Measurements from ENCODE around the gene MRLN.
"Not testable (repeated sequence)": the region's sequence is repeated elsewhere in the genome, so short reads cannot be mapped to it uniquely, and the experiment has no call there.

The MRLN gene

GRCh38 chr10:59753267-59753666 lies at the start of gene MRLN:
Gene MRLN (minus strand): TSS chr10:59753455.
- DNase-seq (ENCODE audit: low read depth in 3 of 3), result no peak

GRCh38 chr10:59801171-59801570 lies 47.9 kb upstream of the MRLN start:
- DNase-seq (ENCODE audit: low read depth in 3 of 3), result no peak

- DNase-seq (ENCODE audit: low read depth in 3 of 3), result no peak
These were observed 46.2 kb upstream of the MRLN start for GRCh38 chr10:59799421-59799820.

- DNase-seq (ENCODE audit: low read depth in 3 of 3), result no peak
These were observed 40.7 kb upstream of the MRLN start for GRCh38 chr10:59793919-59794318.

GRCh38 chr10:59792812-59793211 lies 39.6 kb upstream of the MRLN start:
- no peak for DNase-seq (ENCODE audit: low read depth in 3 of 3)

GRCh38 chr10:59791601-59792000 lies 38.3 kb upstream of the MRLN start:
- no peak for DNase-seq (ENCODE audit: low read depth in 3 of 3)

- DNase-seq (ENCODE audit: low read depth in 3 of 3), result not testable (repeated sequence)
These were observed 36.8 kb upstream of the MRLN start for GRCh38 chr10:59790080-59790479.

GRCh38 chr10:59788914-59789313 lies 35.7 kb upstream of the MRLN start:
- not testable (repeated sequence) for DNase-seq (ENCODE audit: low read depth in 3 of 3)

GRCh38 chr10:59787032-59787431 lies 33.8 kb upstream of the MRLN start:
- DNase-seq (ENCODE audit: low read depth in 3 of 3), result not testable (repeated sequence)

GRCh38 chr10:59785476-59785875 lies 32.2 kb upstream of the MRLN start:
- DNase-seq (ENCODE audit: low read depth in 3 of 3), result not testable (repeated sequence)

GRCh38 chr10:59781511-59781910 lies 28.3 kb upstream of the MRLN start:
- DNase-seq (ENCODE audit: low read depth in 3 of 3), result no peak

- DNase-seq (ENCODE audit: low read depth in 3 of 3), result no peak
These were observed 26.7 kb upstream of the MRLN start for GRCh38 chr10:59779756-59780533.

- no peak for DNase-seq (ENCODE audit: low read depth in 3 of 3)
These were observed 21.2 kb upstream of the MRLN start for GRCh38 chr10:59774451-59774850.

GRCh38 chr10:59773088-59773487 lies 19.8 kb upstream of the MRLN start:
- no peak for DNase-seq (ENCODE audit: low read depth in 3 of 3)

- no peak for DNase-seq (ENCODE audit: low read depth in 3 of 3)
These were observed 18.0 kb upstream of the MRLN start for GRCh38 chr10:59771162-59771807.

GRCh38 chr10:59770689-59771088 lies 17.4 kb upstream of the MRLN start:
- DNase-seq (ENCODE audit: low read depth in 3 of 3), result no peak

GRCh38 chr10:59762505-59762904 lies 9.2 kb upstream of the MRLN start:
- no peak for DNase-seq (ENCODE audit: low read depth in 3 of 3)

- DNase-seq (ENCODE audit: low read depth in 3 of 3), result no peak
These were observed 4.7 kb upstream of the MRLN start for GRCh38 chr10:59757966-59758365.

GRCh38 chr10:59754951-59755350 lies 1.7 kb upstream of the MRLN start:
- no peak for DNase-seq (ENCODE audit: low read depth in 3 of 3)

GRCh38 chr10:59752278-59752940 lies 846 bp downstream of the MRLN start:
- DNase-seq (ENCODE audit: low read depth in 3 of 3), result no peak

- no peak for DNase-seq (ENCODE audit: low read depth in 3 of 3)
These were observed 2.9 kb downstream of the MRLN start for GRCh38 chr10:59750155-59750945.

- DNase-seq (ENCODE audit: low read depth in 3 of 3), result no peak
These were observed 4.4 kb downstream of the MRLN start for GRCh38 chr10:59748834-59749233.
